Measurements from ENCODE around the gene DPF3. TPM values are rescaled to one million over a fixed set of nuclear protein-coding genes. Genes with fewer than 3 reads are reported as not detected.

The DPF3 gene
- total RNA-seq, 3 donors from 2014 or later, result 0.32 to 2.8 (median 1.3) TPM

- no peak for TF ChIP-seq CTCF (IDR thresholded peaks at IDR 0.05)
- TF ChIP-seq POLR2AphosphoS5 (IDR thresholded peaks at IDR 0.05), result no peak
- no peak for TF ChIP-seq POLR2A (IDR thresholded peaks at IDR 0.05)
- no peak for DNase-seq (ENCODE audit: low spot score in 2 of 2)
- Histone ChIP-seq H3K4me1 (no peaks in the 10 kb centered on the region), H3K27ac (no peak overlapping the region), H3K36me3 (no peaks in the 10 kb centered on the region), H3K4me3 (no peak overlapping the region), H3K9me3 (peaks cover 0 to 3% of the 10 kb centered on the region in 2 donors), H3K27me3 (no peaks in the 10 kb centered on the region)
- intact Hi-C loops (cut with DNase I; ENCODE audit: low total_unique reads), result no loop called here
Measured at GRCh38 chr14:72839351-72839750, 54.5 kb downstream of the DPF3 start.

- intact Hi-C loops (cut with DNase I; ENCODE audit: low total_unique reads), result no loop called here
- no peaks in the 10 kb centered on the region for H3K4me1 ChIP-seq
- H3K27me3 ChIP-seq, result no peaks in the 10 kb centered on the region
- no peak overlapping the region for H3K27ac ChIP-seq
- TF ChIP-seq POLR2A (IDR thresholded peaks at IDR 0.05) (no peak), POLR2AphosphoS5 (IDR thresholded peaks at IDR 0.05) (no peak), CTCF (IDR thresholded peaks at IDR 0.05) (no peak)
- no peak for DNase-seq (ENCODE audit: low spot score in 2 of 2)
- H3K36me3 ChIP-seq, result no peaks in the 10 kb centered on the region
- H3K4me3 ChIP-seq, result no peak overlapping the region
- peaks cover 0 to 3% of the 10 kb centered on the region in 2 donors for H3K9me3 ChIP-seq
Measured at GRCh38 chr14:72836085-72836484, 57.8 kb downstream of the DPF3 start.

GRCh38 chr14:72833174-72833573, 60.7 kb downstream of the DPF3 start:
- Histone ChIP-seq H3K36me3 (no peaks in the 10 kb centered on the region), H3K27me3 (no peaks in the 10 kb centered on the region), H3K4me1 (no peaks in the 10 kb centered on the region), H3K9me3 (peaks cover 0 to 3% of the 10 kb centered on the region in 2 donors), H3K4me3 (no peak overlapping the region), H3K27ac (no peak overlapping the region)
- intact Hi-C loops (cut with DNase I; ENCODE audit: low total_unique reads), result no loop called here
- DNase-seq (ENCODE audit: low spot score in 2 of 2), result no peak
- no peak for TF ChIP-seq CTCF (IDR thresholded peaks at IDR 0.05)
- no peak for TF ChIP-seq POLR2AphosphoS5 (IDR thresholded peaks at IDR 0.05)
- no peak for TF ChIP-seq POLR2A (IDR thresholded peaks at IDR 0.05)

GRCh38 chr14:72830786-72831594, 62.9 kb downstream of the DPF3 start:
- H3K27ac ChIP-seq, result no peak overlapping the region
- no peaks in the 10 kb centered on the region for H3K4me1 ChIP-seq
- no peak for DNase-seq (ENCODE audit: low spot score in 2 of 2)
- H3K9me3 ChIP-seq, result no peaks in the 10 kb centered on the region
- TF ChIP-seq CTCF (IDR thresholded peaks at IDR 0.05), result no peak
- no peak for TF ChIP-seq POLR2AphosphoS5 (IDR thresholded peaks at IDR 0.05)
- TF ChIP-seq POLR2A (IDR thresholded peaks at IDR 0.05), result no peak
- H3K27me3 ChIP-seq, result no peaks in the 10 kb centered on the region
- H3K4me3 ChIP-seq, result no peak overlapping the region
- intact Hi-C loops (cut with DNase I; ENCODE audit: low total_unique reads), result no loop called here
- no peaks in the 10 kb centered on the region for H3K36me3 ChIP-seq

- TF ChIP-seq POLR2AphosphoS5 (IDR thresholded peaks at IDR 0.05), result no peak
- no peak for TF ChIP-seq POLR2A (IDR thresholded peaks at IDR 0.05)
- TF ChIP-seq CTCF (IDR thresholded peaks at IDR 0.05), result no peak
- no peaks in the 10 kb centered on the region for H3K36me3 ChIP-seq
- no peak overlapping the region for H3K27ac ChIP-seq
- H3K4me3 ChIP-seq, result no peak overlapping the region
- no peaks in the 10 kb centered on the region for H3K27me3 ChIP-seq
- H3K4me1 ChIP-seq, result no peaks in the 10 kb centered on the region
- H3K9me3 ChIP-seq, result no peaks in the 10 kb centered on the region
- no peak for DNase-seq (ENCODE audit: low spot score in 2 of 2)
- intact Hi-C loops (cut with DNase I; ENCODE audit: low total_unique reads), result no loop called here
Measured at GRCh38 chr14:72830356-72830755, 63.5 kb downstream of the DPF3 start.
